ENCODE measurements around the gene PRDM15. TPM values are rescaled to one million over a fixed set of nuclear protein-coding genes. Genes with fewer than 3 reads are reported as not detected.

The PRDM15 gene
- total RNA-seq, 1 experiment from 2014 or later: 9.8 TPM

DNA sequence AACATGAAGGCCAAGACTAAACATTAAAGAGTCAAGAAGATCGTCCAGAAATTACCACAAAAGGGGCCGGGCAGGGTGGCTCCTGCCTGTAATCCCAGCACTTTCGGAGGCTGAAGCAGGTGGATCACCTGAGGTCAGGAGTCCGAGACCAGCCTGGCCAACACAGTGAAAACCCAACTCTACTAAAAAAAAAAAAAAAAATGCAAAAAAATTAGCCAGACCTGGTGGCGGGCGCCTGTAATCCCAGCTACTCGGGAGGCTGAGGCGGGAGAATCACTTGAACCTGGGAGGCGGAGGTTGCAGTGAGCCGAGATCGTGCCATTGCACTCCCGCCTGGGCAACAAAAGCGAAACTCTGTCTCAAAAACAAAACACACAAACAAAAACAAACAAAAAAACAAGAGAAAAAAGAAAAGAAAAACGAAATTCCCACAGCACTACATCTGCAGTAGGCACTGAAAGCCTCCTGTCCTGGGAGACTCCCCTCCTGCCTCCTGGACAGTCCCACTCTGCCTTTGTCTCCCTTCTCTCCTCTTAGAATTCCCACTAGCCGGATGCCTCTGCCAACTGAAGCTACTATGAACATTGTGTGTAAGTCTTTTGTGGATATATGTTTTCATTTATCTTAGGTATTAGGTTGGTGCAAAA, 94.6 kb downstream of the PRDM15 start:
- no peaks in the 10 kb centered on the region for H3K36me3 ChIP-seq (ENCODE audit: control insufficient read depth in 1 of 2, insufficient read depth in 2 of 2, low read length in 2 of 2)
- TF ChIP-seq, protein P1, sequence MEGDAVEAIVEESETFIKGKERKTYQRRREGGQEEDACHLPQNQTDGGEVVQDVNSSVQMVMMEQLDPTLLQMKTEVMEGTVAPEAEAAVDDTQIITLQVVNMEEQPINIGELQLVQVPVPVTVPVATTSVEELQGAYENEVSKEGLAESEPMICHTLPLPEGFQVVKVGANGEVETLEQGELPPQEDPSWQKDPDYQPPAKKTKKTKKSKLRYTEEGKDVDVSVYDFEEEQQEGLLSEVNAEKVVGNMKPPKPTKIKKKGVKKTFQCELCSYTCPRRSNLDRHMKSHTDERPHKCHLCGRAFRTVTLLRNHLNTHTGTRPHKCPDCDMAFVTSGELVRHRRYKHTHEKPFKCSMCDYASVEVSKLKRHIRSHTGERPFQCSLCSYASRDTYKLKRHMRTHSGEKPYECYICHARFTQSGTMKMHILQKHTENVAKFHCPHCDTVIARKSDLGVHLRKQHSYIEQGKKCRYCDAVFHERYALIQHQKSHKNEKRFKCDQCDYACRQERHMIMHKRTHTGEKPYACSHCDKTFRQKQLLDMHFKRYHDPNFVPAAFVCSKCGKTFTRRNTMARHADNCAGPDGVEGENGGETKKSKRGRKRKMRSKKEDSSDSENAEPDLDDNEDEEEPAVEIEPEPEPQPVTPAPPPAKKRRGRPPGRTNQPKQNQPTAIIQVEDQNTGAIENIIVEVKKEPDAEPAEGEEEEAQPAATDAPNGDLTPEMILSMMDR (IDR thresholded peaks at IDR 0.05 in 2 of 3, conservative IDR thresholded peaks at IDR 0.05 in 1 of 3; ENCODE audit: borderline replicate concordance in 1 of 3, insufficient read depth in 1 of 3, low read depth in 2 of 3, low read length in 2 of 3): no peak
- TF ChIP-seq, protein P2, sequence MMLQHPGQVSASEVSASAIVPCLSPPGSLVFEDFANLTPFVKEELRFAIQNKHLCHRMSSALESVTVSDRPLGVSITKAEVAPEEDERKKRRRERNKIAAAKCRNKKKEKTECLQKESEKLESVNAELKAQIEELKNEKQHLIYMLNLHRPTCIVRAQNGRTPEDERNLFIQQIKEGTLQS (IDR thresholded peaks at IDR 0.05): no peak
- H3K79me2 ChIP-seq (ENCODE audit: insufficient read depth, low read length): no peaks in the 10 kb centered on the region
- no peaks in the 10 kb centered on the region for H4K20me1 ChIP-seq (ENCODE audit: insufficient read depth)
- no peak for DNase-seq (ENCODE audit: low read depth, low spot score)
- ChIA-PET POLR2A (no interaction called here), RAD21 (ENCODE audit: low non-redundant PET in 1 of 2, low total read pairs in 2 of 2, uncharacterized antibody in 2 of 2, unreplicated experiment in 2 of 2) (interaction anchor here in 1 of 2 experiments (1.4 kb wide), 1 partner anchor 172 kb away, joined by 7 read pairs; no protein-coding TSS in a partner anchor), CTCF (interaction anchor here (1.1 to 3.9 kb wide), 3 partner anchors 32 to 333 kb away, joined by 3 to 19 read pairs (median 4); no protein-coding TSS in a partner anchor)
- H3K9me3 ChIP-seq (ENCODE audit: control insufficient read depth in 1 of 2, insufficient read depth in 1 of 2, low read depth in 1 of 2, low read length in 2 of 2): no peaks in the 10 kb centered on the region
- no peak overlapping the region for H2AFZ ChIP-seq (ENCODE audit: low read depth, low read length, poor library complexity, severe bottlenecking)
- no peaks in the 10 kb centered on the region for H3K9me2 ChIP-seq (ENCODE audit: insufficient read depth)
- no peak overlapping the region for H3K4me3 ChIP-seq (replicated peaks in 1 of 2; ENCODE audit: low read depth in 1 of 2, low read length in 2 of 2)
- intact Hi-C loops (cut with micrococcal nuclease): no loop called here
- ATAC-seq: no peak
- H3K4me2 ChIP-seq (ENCODE audit: low read length): peak overlapping the region; percentile 58; the same call in 1 of the 2 replicates
- no peak overlapping the region for H3K9ac ChIP-seq (ENCODE audit: low read length)
- H3K27me3 ChIP-seq (ENCODE audit: insufficient read depth, low read length): peaks cover 78% of the 10 kb centered on the region
- BruUV-seq (replicated peaks): no TSS peak
- H3K4me1 ChIP-seq (ENCODE audit: control insufficient read depth in 1 of 2, insufficient read depth in 2 of 2, low read length in 2 of 2): peaks cover 23 to 29% of the 10 kb centered on the region in 2 experiments
- H3K27ac ChIP-seq (ENCODE audit: low read depth, low read length): no peak overlapping the region

DNA sequence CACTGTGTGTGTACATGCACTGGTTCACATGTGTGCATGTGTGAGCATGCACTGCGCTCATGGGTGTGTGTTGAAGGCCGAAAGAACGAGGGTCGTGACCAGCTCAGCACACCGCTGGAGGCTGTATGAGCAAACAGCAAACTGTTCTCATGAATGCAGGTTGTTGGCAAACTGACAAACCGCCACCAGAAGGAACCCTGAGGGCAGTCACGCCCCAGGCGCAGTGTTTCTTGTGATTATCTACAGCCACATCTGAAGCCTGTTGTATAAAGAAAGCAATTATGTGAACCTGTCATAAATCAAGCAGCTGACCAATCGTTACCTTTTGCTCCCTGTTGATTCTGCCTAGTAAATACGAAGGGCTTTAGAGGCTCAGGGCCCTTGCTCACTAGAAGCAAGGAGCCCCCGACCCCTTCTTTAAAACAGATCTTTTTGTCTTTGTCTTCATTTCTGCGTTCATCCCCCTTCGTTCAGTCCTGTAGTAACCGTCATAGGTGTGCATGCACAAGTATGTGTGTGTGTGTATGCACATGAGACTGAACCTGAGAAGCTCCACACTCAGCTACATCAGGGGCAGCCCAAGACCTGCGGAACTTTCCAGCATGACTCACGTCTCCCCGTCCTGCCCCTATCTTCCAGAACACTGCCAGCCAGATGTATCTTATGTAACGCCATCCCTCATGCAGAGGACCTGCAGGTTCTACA, 95.5 kb downstream of the PRDM15 start:
- Histone ChIP-seq H2AFZ (ENCODE audit: low read depth, low read length, poor library complexity, severe bottlenecking) (no peak overlapping the region), H3K4me1 (ENCODE audit: control insufficient read depth in 1 of 2, insufficient read depth in 2 of 2, low read length in 2 of 2) (peaks cover 23 to 35% of the 10 kb centered on the region in 2 experiments), H4K20me1 (ENCODE audit: insufficient read depth) (no peaks in the 10 kb centered on the region), H3K9ac (ENCODE audit: low read length) (no peak overlapping the region), H3K36me3 (ENCODE audit: control insufficient read depth in 1 of 2, insufficient read depth in 2 of 2, low read length in 2 of 2) (no peaks in the 10 kb centered on the region), H3K27ac (ENCODE audit: low read depth, low read length) (no peak overlapping the region), H3K4me2 (ENCODE audit: low read length) (peak overlapping the region; percentile 58), H3K9me3 (ENCODE audit: control insufficient read depth in 1 of 2, insufficient read depth in 1 of 2, low read depth in 1 of 2, low read length in 2 of 2) (no peaks in the 10 kb centered on the region), H3K4me3 (replicated peaks in 1 of 2; ENCODE audit: low read depth in 1 of 2, low read length in 2 of 2) (peak overlapping the region in 1 of 2 experiments; percentile 0; a peak in 1 of 4 replicates), H3K9me2 (ENCODE audit: insufficient read depth) (no peaks in the 10 kb centered on the region), H3K79me2 (ENCODE audit: insufficient read depth, low read length) (no peaks in the 10 kb centered on the region), H3K27me3 (ENCODE audit: insufficient read depth, low read length) (peaks cover 78% of the 10 kb centered on the region)
- ChIA-PET POLR2A (no interaction called here), CTCF (interaction anchor here (1.1 to 3.9 kb wide), 3 partner anchors 33 to 334 kb away, joined by 3 to 19 read pairs (median 4); no protein-coding TSS in a partner anchor), RAD21 (ENCODE audit: low non-redundant PET in 1 of 2, low total read pairs in 2 of 2, uncharacterized antibody in 2 of 2, unreplicated experiment in 2 of 2) (interaction anchor here in 1 of 2 experiments (1.4 kb wide), 1 partner anchor 171 kb away, joined by 7 read pairs; no protein-coding TSS in a partner anchor)
- BruUV-seq (replicated peaks): no TSS peak
- ATAC-seq (peak; percentile 82), DNase-seq (ENCODE audit: low read depth, low spot score) (peak; percentile 79)
- intact Hi-C loops (cut with micrococcal nuclease): no loop called here
- TF ChIP-seq, protein P3, sequence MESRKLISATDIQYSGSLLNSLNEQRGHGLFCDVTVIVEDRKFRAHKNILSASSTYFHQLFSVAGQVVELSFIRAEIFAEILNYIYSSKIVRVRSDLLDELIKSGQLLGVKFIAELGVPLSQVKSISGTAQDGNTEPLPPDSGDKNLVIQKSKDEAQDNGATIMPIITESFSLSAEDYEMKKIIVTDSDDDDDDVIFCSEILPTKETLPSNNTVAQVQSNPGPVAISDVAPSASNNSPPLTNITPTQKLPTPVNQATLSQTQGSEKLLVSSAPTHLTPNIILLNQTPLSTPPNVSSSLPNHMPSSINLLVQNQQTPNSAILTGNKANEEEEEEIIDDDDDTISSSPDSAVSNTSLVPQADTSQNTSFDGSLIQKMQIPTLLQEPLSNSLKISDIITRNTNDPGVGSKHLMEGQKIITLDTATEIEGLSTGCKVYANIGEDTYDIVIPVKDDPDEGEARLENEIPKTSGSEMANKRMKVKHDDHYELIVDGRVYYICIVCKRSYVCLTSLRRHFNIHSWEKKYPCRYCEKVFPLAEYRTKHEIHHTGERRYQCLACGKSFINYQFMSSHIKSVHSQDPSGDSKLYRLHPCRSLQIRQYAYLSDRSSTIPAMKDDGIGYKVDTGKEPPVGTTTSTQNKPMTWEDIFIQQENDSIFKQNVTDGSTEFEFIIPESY (IDR thresholded peaks at IDR 0.05; ENCODE audit: extremely low read depth, insufficient replicate concordance, low read length): no peak
- TF ChIP-seq, protein P4, sequence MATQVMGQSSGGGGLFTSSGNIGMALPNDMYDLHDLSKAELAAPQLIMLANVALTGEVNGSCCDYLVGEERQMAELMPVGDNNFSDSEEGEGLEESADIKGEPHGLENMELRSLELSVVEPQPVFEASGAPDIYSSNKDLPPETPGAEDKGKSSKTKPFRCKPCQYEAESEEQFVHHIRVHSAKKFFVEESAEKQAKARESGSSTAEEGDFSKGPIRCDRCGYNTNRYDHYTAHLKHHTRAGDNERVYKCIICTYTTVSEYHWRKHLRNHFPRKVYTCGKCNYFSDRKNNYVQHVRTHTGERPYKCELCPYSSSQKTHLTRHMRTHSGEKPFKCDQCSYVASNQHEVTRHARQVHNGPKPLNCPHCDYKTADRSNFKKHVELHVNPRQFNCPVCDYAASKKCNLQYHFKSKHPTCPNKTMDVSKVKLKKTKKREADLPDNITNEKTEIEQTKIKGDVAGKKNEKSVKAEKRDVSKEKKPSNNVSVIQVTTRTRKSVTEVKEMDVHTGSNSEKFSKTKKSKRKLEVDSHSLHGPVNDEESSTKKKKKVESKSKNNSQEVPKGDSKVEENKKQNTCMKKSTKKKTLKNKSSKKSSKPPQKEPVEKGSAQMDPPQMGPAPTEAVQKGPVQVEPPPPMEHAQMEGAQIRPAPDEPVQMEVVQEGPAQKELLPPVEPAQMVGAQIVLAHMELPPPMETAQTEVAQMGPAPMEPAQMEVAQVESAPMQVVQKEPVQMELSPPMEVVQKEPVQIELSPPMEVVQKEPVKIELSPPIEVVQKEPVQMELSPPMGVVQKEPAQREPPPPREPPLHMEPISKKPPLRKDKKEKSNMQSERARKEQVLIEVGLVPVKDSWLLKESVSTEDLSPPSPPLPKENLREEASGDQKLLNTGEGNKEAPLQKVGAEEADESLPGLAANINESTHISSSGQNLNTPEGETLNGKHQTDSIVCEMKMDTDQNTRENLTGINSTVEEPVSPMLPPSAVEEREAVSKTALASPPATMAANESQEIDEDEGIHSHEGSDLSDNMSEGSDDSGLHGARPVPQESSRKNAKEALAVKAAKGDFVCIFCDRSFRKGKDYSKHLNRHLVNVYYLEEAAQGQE (IDR thresholded peaks at IDR 0.05; ENCODE audit: low read depth): no peak
- TF ChIP-seq CEBPB (IDR thresholded peaks at IDR 0.05; ENCODE audit: low read depth): peak; percentile 52
- 0 out of 2 replicates have a peak, but pooled peaks have one; percentile 19 for TF ChIP-seq POLR2AphosphoS5 (IDR thresholded peaks at IDR 0.05; ENCODE audit: low read depth, low read length)
- TF ChIP-seq JUND (IDR thresholded peaks at IDR 0.05): peak; percentile 56
- peak; percentile 56; the same call in 1 of the 2 replicates for TF ChIP-seq SIN3A (IDR thresholded peaks at IDR 0.05; ENCODE audit: low read depth)
